NCI-H1436 treated with DMSO at 0.1 percent for 48 hours (cell line): ENCODE results near the gene AKT3.
"Not testable (repeated sequence)": the region's sequence is repeated elsewhere in the genome, so short reads cannot be mapped to it uniquely, and the experiment has no call there.

Experiments used
- DNase-seq: peaks from one replicate; lab custom pipeline; 2025; lab: John Stamatoyannopoulos, UW

AKT3 gene

DNA sequence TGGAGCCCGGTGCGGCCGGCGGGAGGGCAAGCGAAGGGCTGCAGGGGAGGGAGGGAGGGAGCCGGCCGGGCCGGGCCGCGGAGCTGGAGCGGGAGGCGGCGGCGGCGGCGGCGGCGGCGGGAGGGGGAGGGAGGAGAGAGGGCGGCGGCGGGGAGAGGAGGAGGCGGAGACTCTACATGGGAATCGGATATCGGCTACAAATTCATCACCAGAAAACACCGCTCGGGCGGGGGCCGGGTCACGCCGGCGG is at the start of gene AKT3:
TSS of gene AKT3 (minus strand) at position 42 of the 250 bp plus-strand sequence. CDS start 7,073 bp downstream, outside the sequence.
- no peak for DNase-seq

DNA sequence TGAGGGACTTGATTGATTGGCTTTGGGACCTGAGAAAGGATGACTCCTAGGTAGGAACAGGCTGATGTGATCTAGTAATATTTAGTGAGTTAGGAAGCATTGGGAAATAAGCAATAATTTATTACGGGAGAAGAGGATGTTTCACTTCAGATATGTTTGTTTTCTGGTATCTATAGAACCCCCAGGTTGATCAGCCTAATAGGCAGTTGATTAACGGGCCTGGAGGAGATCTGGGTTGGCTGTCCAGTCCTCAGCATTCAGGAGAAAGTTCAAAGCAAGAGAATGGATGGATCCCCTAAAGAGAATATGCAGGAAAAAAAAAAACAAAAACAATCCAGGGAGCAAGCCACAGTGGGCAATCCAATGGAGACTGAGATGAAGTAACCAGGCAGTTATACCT is 48.2 kb upstream of the AKT3 start:
- DNase-seq, result no peak

DNA sequence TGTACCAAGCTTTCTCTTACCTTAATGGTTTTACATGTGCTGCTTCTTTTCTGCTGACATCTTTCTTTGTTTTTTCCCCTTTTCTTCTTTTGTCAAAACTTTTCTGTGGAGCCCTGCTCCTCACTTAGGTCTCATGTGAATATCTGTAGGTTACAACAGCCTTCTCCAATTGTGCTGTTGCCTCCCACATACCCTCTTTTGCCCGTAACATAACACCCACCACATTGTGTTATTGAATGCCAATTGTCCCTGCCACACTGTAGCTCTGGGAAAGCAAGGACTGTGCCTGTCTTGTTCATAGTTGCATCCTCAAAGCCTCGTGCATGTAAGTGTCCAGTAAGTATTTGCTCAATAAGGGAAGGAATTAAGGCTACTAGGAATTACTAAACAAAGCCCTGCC is 46.3 kb upstream of the AKT3 start:
- DNase-seq, result no peak

DNA sequence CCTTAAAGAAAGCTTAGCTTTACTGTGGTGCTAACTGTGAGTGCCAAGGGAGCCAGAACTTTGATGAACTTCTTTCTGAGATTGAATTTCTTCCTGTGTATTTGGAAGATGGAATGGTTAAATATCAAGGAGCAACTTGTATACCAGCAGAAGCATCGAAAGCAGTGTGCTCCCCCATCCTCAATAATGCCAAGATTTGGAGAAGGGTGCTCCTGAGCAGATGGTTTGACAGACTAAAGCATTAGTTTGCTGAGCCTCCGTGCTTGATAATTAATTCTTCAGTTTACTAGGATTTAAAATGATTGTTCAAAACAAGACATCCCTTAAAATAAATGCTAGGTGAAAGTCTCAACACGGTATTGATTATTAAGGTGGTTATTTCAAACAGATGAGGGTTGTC is 42.4 kb upstream of the AKT3 start:
- no peak for DNase-seq

DNA sequence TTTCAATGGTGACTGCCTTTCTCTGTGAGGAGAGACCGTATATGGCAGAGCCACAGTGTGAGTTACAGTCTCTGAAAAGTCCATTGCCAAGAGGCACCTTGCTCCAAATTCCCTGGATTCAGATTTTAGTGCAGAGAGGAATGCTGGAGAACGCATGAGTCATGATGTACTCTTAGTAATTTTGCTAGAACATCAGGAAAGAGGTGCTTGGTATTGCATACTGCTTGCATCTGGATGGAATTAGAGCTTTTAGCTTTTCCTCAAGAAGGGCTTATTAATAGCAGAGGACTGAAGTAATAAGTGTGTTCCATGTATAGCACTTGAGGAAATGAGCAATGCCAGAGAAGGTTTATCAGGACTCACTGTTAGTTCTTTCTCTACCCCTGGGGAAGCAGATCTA is 40.5 kb upstream of the AKT3 start:
- no peak for DNase-seq

DNA sequence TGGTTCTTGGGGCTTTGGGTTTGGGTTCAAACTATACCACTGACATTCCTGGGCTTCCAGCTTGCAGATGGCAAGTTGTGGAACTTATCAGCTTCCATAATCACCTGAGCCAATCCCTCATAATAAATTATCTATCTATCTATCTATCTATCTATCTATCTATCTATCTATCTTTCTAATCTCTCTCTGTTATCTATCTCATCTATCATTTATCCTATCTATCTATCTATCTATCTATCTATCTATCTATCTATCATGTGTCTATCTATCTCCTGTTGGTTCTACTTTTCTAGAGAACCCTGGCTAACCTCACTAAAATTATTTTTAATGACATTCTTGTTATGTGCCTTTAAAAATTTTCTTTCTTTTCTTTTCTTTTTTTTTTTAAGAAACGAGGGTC is 35.8 kb upstream of the AKT3 start:
- DNase-seq, result no peak

DNA sequence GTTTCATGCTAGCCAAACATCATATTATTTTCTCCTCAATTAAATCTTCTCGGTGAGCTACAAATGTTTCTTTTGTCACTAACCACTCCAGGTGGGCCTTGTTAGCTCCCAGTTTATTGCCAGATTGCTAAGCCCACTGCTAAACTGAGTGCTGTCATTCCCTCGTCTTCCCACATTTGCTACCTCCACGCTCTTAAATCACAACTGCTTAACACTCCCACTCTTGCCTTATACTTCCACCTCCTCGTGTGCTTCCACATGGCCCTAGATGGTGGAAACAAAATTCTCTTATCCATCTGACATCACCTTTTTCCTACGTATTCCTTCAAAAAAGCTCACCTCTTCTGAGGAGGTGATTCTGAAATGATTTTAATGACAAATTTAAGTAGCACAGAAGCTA is 34.6 kb upstream of the AKT3 start:
- no peak for DNase-seq

DNA sequence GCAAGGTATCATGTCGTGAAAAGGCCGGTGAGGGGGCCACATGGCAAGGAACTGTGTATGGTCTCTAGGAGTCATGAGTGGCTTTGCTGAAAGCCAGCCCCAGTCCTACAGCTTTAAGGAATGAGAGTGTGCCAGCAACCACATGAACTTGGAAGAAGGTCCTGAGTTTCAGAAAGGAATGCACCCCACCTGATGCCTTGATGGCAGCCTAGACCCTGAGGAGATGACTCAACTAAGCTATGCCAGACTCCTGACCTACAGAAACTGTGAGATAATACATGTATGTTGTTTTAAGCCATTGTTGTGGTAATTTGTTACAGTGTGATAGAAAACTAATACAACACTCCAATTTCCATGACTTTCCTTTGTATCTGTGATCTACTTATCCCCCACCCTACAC is 33.5 kb upstream of the AKT3 start:
- DNase-seq, result no peak

DNA sequence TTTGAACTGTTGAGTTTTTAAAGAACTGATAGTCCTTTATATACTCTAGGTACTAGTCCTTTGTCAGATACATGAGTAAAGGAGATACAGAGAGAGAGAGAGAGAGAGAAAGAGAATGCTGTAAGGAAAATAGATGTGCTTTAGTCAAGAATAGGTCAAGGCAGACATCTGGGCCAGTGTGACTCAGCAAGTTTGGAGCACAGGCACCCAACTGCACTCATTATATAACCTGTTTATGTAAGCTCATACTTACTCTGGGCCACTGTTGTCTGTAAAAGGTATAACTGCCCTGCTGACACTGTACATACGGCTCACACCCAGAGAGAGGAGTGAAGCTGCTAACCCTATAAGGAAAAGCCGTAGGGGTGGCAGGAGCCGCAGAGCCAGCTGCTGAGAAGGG is 32.2 kb upstream of the AKT3 start:
- DNase-seq, result no peak

DNA sequence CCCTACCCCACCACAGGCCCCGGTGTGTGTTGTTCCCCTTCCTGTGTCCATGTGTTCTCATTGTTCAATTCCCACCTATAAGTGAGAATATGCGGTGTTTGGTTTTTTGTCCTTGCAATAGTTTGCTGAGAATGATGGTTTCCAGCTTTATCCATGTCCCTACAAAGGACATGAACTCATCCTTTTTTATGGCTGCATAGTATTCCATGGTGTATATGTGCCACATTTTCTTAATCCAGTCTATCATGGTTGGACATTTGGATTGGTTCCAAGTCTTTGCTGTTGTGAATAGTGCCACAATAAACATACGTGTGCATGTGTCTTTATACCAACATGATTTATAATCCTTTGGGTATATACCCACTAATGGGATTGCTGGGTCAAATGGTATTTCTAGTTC is 27.0 kb upstream of the AKT3 start:
- not testable (repeated sequence) for DNase-seq

DNA sequence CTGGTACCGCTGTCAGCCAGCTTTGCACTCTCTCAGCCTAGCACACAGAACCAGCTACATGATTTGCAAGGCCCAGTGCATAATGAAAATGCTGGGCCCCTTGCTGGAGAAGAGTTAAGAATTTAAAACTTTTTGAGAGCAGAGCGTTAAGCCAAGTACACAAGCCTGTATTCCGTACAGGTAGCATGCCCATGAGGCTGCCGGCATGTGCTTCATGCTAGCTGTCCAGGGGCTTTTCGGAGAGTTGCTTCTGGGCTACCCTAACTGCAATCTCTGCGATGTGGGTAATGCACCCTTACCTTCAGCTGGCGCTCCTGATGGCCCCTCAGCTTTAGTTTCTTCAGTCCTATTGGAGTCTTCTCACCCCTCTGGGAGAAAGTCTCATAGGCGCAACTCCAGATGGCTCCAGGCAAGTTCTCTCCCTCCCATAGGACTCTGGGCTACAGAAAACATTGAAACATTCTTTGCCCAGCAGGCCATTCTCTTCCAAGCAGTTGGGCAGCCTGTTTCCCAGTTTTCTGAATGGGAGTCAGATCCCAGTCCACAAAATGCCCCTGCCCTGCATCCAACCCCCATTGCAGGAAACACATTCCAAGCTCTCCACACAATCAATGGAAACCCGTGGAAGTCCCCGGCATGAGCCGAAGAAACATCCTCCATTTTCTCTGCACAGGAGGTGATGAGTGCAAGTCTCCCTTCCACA is 5.7 kb upstream of the AKT3 start:
- DNase-seq, result no peak

DNA sequence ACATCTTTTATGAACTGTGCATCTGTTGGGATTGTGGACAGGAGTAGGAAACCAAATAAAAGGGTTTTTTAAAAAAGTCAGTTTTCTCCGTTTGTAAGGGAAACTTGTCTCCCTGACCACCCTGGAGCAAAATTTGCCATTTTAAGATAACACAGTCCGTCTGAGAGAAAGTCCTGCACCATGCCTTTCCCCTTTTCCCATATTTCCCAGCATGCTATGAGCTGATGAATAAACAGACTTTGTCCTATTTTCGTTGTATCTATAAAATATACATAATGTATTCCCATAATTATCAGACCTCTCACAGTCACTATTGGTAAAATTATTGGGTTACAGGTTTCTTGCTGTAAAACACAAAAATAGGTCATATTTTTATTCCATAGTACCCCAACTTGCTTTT is 1.7 kb upstream of the AKT3 start:
- DNase-seq, result no peak

DNA sequence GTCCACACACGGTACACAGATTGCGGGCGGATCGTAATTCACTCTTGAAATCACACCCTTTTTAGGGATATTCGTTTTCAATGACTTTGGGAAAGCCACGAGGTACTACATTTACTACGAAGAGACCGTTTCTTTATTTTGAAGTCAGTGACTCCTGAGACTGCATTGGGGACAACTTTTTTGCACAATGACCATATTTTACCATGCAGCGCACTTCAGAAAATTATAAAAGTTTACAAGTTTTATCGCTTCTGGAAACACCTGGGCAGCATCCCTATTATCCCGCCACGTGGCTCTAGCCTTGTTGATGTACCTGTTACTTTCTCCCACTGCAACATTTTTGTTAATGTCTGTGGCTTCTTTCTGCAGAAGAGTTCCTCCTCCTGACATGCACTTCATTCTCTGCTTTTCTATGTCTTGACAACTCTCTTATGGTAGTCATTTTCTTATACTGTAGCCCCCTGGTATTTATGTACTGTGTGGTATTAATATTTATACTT is 1.3 kb upstream of the AKT3 start:
- no peak for DNase-seq

DNA sequence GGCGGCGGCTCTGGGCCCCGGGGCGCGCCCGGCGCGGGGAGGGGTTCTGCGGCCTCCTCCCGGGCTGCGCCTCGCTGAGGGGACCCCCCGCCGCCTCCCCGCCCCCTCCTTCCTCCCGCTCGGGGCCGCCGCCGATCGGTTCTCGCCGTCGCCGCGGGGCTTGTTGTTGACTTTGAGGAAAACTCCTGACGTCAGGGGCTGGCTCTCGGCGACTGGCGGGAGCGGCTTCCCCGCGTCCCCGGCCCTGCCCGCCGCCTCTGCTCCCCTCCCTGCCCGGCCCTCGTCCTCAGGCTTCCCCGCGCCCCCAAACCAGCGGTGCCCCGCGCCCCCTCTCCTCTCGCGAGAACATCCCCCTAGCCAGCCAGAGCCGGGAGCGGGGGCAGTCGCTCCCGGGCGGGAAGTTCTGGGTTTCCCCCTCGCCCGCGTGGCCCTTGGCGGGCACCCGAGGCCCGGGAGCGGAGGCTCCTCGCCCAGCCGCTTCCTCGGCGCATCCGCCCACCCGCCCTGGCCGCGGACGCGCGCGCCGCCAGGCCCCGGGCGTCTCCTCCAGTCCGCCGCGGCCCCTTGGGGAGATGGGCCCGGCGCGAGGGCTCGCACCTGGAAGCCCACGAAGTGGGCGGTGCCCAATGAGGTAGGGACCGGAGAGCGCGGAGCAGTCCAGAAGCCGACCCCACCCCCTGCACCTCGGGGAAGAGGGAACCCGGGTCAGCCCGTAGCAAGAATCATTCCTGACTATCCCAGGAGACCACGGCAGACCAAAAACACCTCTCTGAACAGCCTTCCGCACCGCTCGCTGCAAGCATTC is 611 bp upstream of the AKT3 start:
- peak; percentile 59 for DNase-seq

DNA sequence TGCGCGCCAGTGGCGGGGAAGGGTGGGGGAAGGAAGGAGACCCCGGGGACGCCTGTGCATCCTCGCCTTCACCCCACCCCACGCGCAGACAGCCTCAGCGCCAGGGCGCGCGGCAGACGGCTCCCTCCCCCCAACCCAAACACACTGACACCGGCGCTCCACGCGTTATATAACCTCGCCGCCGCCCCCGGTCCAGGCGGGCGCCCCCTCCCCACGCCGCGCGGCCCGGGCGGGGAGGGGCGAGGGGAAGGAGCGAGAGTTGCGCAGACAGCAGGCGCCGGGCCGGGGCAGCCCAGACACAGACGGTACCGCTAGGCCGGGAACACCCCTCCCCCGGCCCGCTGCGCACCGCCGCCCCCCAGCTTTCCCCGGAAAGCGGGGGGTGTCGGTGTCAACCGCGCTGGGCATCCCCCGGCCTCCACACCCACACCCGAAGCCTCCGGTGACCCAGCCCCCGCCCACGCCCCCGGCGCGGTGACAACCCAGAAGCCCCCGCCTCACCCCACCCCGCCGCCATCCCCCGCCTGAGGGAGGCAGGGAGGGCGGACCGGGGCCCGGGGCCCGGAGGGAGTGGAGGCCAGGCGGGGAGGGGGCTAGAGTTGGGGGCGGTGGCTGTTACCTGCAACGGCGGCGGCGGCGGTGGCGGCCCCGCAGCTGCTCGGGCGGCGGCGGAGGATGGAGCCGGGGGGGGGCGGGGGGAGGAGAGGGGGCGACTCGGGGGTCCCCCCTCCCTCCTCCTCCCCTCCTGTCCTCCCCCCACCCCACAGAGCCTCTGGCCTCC is 432 bp downstream of the AKT3 start:
- DNase-seq, result no peak

DNA sequence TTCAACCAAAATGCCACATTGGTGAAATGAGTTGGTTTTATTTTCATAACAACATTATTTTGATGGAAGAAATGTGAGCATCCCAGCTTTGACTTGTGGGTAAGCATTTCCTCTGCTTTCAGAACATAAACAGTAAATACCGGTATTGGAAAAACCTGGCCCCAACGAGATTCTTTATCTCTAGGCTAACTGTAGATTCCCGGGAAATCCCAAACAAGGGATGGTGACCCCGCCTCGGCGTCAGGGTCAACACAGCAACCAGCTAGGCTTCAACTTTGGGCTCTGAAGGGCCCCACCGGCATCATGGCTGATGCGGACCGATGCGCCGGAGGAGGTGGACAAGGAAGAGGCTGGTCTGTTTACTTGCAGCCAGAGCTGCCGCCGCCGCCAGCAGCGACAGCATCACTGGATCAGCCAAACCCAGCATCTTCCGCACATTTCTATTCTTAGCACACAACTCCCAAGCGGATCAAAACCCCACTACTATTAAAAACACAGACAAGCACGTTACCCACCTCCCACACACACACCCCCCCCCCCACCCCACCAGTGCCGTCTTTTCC is 1.1 kb downstream of the AKT3 start:
- DNase-seq, result no peak

DNA sequence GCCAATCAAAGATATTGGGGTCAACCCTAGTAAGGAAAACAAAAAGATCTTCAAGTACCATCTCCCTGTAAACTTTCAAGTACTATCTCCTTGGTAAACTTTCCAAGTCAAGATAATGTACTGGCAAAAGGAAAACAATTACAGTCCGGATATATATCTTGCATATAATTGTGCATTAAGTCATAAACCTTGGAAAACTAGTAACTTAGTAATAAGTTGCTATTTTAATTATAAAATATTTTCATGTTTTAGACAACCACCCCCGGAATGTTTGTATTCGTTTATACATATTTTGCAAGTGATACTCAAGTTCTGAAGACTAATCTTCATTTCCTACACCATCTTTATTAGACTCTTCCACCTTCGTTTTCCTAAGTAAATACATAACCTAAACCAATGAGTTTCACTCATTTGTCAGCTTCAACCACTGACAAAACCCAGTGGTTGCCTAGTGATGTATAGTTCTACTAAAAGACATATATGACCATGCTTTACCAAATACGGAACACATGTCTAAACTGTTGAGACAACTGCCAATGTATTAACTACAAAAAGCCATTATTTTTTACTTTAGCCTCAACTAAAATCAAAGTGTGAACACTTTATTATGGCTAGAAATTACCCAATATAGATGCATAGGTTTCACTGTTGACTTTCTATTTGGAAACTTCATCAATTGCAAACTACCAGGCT is 1.7 kb downstream of the AKT3 start:
- no peak for DNase-seq

DNA sequence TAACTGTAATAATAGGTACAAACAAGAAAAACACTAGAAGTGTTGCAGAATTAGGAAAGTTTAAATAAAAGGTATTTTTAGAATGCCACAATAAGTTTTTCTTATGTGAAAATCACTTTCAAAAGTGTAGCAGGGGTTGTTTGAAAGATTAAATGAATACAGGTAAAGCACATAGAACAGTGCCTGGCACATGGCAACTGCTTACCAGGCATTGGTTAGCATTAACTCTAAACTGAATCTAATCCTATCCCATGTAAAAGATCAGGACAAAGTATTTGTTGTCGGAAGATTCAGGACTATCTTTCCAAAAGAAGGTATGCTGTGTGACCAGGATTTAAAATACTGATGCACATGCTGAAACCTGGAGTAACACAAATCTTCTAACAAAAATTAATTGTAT is 3.3 kb downstream of the AKT3 start:
- DNase-seq, result no peak

DNA sequence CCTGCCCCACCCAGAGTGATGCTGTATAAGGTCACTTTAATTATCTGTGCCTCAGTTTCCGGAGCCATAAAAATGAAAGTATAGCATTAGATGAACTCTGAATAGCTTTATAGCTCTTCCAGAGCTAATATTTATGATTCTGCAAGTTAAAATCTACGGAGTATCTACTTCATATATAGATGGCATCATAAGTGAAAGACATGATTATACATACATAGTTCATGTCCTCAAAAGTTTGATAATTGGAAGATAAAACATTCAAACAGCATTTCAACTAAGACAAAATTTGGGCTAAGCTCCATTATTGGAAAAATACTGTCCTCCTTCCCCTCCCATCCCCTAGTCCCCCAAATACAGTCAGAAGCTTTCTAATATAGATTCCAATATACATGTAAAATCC is 4.2 kb downstream of the AKT3 start:
- no peak for DNase-seq

DNA sequence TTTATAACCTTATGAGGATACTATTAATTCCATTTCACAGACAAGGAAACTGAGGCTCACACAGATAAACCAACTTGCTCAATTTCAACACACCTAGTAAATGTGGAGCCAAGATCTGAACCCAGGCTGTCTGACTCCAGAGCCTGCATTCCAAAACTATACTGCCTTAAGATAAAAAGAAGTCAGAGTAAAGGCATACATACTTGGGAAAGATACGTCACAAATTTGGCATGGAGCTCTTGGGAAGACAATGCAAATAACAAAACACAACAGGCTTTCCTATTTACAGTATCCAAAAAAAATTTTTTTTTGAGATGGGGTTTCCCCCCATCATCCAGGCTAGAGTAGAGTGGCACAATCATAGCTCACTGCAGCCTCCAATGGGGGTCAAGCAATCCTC is 5.9 kb downstream of the AKT3 start:
- no peak for DNase-seq

DNA sequence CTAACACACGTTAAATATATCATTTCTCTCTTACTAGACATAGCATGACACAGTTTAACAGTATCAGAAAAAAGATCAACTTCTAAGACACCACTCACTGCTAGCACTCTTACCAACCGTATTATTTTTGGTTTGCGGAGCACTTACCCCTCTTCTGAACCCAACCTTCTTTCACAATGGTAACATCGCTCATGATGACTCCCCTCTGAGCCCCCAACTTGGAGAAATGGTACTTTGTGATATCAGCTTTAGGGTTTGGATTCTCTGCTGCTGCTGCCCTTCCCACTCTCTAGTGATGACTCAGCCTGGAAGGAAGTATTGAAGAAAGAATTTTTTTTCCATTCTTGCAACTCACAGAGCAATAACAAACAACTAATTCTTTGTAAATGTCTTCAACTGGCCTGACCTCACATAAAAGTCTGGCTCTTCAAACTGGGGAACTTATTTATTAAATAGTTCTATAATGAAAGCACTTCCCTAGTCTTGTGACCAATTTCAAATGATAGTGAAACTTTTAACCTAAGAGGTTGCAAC is 7.0 kb downstream of the AKT3 start:
- DNase-seq, result no peak

DNA sequence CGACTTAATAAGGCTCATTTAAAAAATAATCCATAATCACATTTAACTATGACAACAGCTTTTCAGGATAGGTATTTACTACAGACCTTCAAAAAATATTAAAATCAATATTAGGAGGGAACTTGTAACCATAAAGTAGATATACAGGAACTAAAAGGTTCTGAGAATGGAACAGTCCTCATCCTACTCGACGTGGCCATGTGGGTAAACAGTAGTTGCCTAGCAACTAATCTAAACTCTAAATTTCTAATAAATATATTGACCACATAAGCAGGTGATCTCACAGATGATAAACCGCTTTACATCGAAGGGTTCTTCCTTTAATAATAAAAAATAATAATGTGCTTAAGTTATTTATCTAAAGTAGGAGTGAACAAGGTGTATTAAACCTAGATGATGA is 7.9 kb downstream of the AKT3 start:
- DNase-seq, result no peak
